HEK293 (cell line): ENCODE data around the gene PTPRA.

Experiments used
- CTCF ChIA-PET: fragments of 350-600 bp; formaldehyde crosslinking; extraction: SDS; loops from one replicate; lab custom pipeline; 2021; ENCODE audit warnings: antibody characterized with exemption; lab: Yijun Ruan, JAX
- POLR2A ChIA-PET: fragments of 300-600 bp; formaldehyde crosslinking; extraction: SDS; loops from one replicate; lab custom pipeline; 2020; ENCODE audit warnings: antibody characterized with exemption, inconsistent platforms; lab: Yijun Ruan, JAX
- H3K27ac ChIP-seq: fragments of 200-500 bp; sonication (Bioruptor generic); 2 replicates; pipeline ENCODE4 v1.5.1; 2014; ENCODE audit warnings: low read depth, low read length, control low read depth, inconsistent platforms; ENCODE audit errors: extremely low read depth
- H3K36me3 ChIP-seq, 2 experiments: fragments of 200-500 bp in 1 of 2; sonication (Bioruptor generic) in 1 of 2; 1 replicate in 1 of 2; 2 replicates in 1 of 2; pipeline ENCODE4 v1.5.1; 2014 to 2017; ENCODE audit warnings: inconsistent platforms in 2 of 2, low read length in 2 of 2; ENCODE audit not compliant: control insufficient read depth in 2 of 2, insufficient read depth in 1 of 2
- H3K4me1 ChIP-seq: fragments of 200-500 bp; sonication (Bioruptor generic); 2 replicates; pipeline ENCODE4 v1.5.1; 2014; ENCODE audit warnings: mild to moderate bottlenecking, low read length, inconsistent platforms; ENCODE audit not compliant: control insufficient read depth, insufficient read depth
- H3K4me3 ChIP-seq: 2 replicates; pipeline ENCODE4 v1.5.1; 2011; ENCODE audit warnings: low read depth, mild to moderate bottlenecking, control low read depth, low read length, moderate library complexity
- H3K9me3 ChIP-seq: fragments of 200-500 bp; sonication (Bioruptor generic); 2 replicates; pipeline ENCODE4 v1.5.1; 2014; ENCODE audit warnings: low read depth, low read length, inconsistent platforms; ENCODE audit not compliant: control insufficient read depth, insufficient read depth
- GLI4 ChIP-seq: fragments of 450-650 bp; formaldehyde crosslinking; IDR thresholded peaks from 2 replicates; pipeline ENCODE4 v1.5.1; 2016; ENCODE audit warnings: missing biosample characterization, missing genetic modification characterization
- GLIS1 ChIP-seq: fragments of 450-650 bp; formaldehyde crosslinking; IDR thresholded peaks from 2 replicates; pipeline ENCODE4 v1.5.1; 2016; ENCODE audit warnings: missing biosample characterization, missing genetic modification characterization
- HOXA7 ChIP-seq: sonication (generic); formaldehyde crosslinking; IDR thresholded peaks from 2 replicates; pipeline ENCODE4 v1.8.1; 2022; ENCODE audit warnings: missing genetic modification reagents, borderline replicate concordance
- PRDM4 ChIP-seq: fragments of 450-650 bp; formaldehyde crosslinking; IDR thresholded peaks from 2 replicates; pipeline ENCODE4 v1.5.1; 2017; ENCODE audit warnings: missing biosample characterization, missing genetic modification characterization
- RBAK ChIP-seq: fragments of 450-650 bp; formaldehyde crosslinking; IDR thresholded peaks from 2 replicates; pipeline ENCODE4 v1.5.1; 2016; ENCODE audit warnings: missing biosample characterization, missing genetic modification characterization
- SCRT2 ChIP-seq: fragments of 450-650 bp; formaldehyde crosslinking; IDR thresholded peaks from 2 replicates; pipeline ENCODE4 v1.5.1; 2016; ENCODE audit warnings: missing biosample characterization, missing genetic modification characterization
- TRIM28 ChIP-seq: IDR thresholded peaks from 2 replicates; pipeline ENCODE4 v1.6.1; 2011; ENCODE audit warnings: low read length, control low read depth, borderline replicate concordance
- ZIC2 ChIP-seq: fragments of 450-650 bp; formaldehyde crosslinking; IDR thresholded peaks from 2 replicates; pipeline ENCODE4 v1.5.1; 2016; ENCODE audit warnings: missing biosample characterization, missing genetic modification characterization
- ZNF175 ChIP-seq: fragments of 450-650 bp; formaldehyde crosslinking; IDR thresholded peaks from 2 replicates; pipeline ENCODE4 v1.5.1; 2016; ENCODE audit warnings: missing biosample characterization, missing genetic modification characterization
- ZNF18 ChIP-seq: fragments of 450-650 bp; formaldehyde crosslinking; IDR thresholded peaks from 2 replicates; pipeline ENCODE4 v1.5.1; 2016; ENCODE audit warnings: missing biosample characterization, missing genetic modification characterization
- ZNF19 ChIP-seq: fragments of 450-650 bp; formaldehyde crosslinking; IDR thresholded peaks from 2 replicates; pipeline ENCODE4; 2016; ENCODE audit warnings: missing biosample characterization, missing genetic modification characterization, low read depth
- ZNF292 ChIP-seq: fragments of 450-650 bp; formaldehyde crosslinking; IDR thresholded peaks from 2 replicates; pipeline ENCODE4 v1.5.1; 2016; ENCODE audit warnings: low read depth, missing biosample characterization, missing genetic modification characterization, borderline replicate concordance
- ZNF302 ChIP-seq: fragments of 450-650 bp; formaldehyde crosslinking; IDR thresholded peaks from 2 replicates; pipeline ENCODE4 v1.5.1; 2016; ENCODE audit warnings: missing biosample characterization, missing genetic modification characterization, low read depth
- ZNF510 ChIP-seq: fragments of 450-650 bp; formaldehyde crosslinking; IDR thresholded peaks from 2 replicates; pipeline ENCODE4 v1.5.1; 2018; ENCODE audit warnings: mild to moderate bottlenecking, missing genetic modification characterization, missing biosample characterization; ENCODE audit not compliant: insufficient replicate concordance
- ZNF600 ChIP-seq: fragments of 450-650 bp; formaldehyde crosslinking; IDR thresholded peaks from 2 replicates; pipeline ENCODE4 v1.5.1; 2016; ENCODE audit warnings: missing biosample characterization, missing genetic modification characterization
- ZNF677 ChIP-seq: fragments of 450-650 bp; IDR thresholded peaks from 2 replicates; pipeline ENCODE4 v1.5.0; 2018; ENCODE audit warnings: missing biosample characterization, mild to moderate bottlenecking, missing genetic modification characterization, moderate library complexity
- ZSCAN16 ChIP-seq: fragments of 450-650 bp; formaldehyde crosslinking; IDR thresholded peaks from 2 replicates; pipeline ENCODE4 v1.5.1; 2016; ENCODE audit warnings: missing biosample characterization, missing genetic modification characterization
- ZSCAN30 ChIP-seq: fragments of 450-650 bp; IDR thresholded peaks from 2 replicates; pipeline ENCODE4 v1.5.1; 2018; ENCODE audit warnings: missing biosample characterization, mild to moderate bottlenecking, missing genetic modification characterization, moderate library complexity
- TF ChIP-seq, protein P1 (sequence below): fragments of 450-650 bp; formaldehyde crosslinking; IDR thresholded peaks from 2 replicates; pipeline ENCODE4; 2016; ENCODE audit warnings: missing biosample characterization, missing genetic modification characterization
- TF ChIP-seq, protein P2 (sequence below): fragments of 450-650 bp; formaldehyde crosslinking; IDR thresholded peaks from 2 replicates; pipeline ENCODE4 v1.5.1; 2016; ENCODE audit warnings: missing biosample characterization, missing genetic modification characterization

The PTPRA gene

DNA sequence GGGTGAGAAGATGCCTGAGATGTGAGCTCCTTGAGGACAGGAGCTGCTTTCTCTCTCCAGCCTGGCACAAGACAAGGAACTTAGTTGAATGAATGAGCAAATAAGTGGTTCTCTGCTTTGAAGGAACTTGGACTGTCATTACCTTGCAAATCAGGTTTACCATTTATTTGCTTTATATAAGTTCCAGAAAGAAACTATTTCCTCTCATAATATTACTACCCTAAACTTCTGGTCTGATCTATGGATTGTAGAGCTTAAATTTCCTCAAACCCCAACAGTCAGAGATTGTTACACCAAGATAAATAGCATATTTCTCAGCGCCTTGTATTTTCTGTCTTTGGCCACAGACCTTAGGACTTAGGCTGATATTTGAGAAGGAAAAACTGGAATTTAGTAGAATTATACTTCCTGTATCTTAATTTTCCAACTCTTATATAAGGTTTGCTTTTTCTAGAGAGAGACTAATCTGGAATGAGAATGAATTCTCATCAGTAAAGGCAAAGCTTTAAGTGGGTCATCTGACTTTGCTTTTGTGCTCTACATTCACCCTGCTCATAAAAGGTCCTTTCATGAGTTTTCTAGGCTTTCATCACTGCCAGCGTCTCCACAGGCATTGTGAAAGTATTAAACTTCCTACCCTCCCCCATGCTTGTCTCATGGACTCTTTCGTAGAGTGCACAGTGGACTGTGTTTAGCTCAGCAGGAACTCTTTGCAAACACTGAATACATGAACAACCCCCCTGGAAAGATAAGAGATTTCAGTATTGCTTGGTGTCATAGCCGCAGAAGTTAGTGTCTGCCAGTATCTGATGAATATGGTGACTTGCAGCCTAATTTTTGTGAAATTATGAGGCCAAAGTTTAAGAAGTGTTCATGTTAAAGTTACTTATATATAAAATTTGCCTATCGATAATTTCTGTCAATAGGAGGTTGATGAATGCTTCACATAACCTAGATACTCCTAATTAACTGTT is 74.0 kb downstream of the PTPRA start (continued):
- 0 out of 2 replicates have a peak, but pooled peaks have one; percentile 41 for TF ChIP-seq PRDM4
- TF ChIP-seq, protein P1, sequence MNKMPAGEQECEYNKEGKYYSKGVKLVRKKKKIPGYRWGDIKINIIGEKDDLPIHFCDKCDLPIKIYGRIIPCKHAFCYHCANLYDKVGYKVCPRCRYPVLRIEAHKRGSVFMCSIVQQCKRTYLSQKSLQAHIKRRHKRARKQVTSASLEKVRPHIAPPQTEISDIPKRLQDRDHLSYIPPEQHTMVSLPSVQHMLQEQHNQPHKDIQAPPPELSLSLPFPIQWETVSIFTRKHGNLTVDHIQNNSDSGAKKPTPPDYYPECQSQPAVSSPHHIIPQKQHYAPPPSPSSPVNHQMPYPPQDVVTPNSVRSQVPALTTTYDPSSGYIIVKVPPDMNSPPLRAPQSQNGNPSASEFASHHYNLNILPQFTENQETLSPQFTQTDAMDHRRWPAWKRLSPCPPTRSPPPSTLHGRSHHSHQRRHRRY = no peak
- TF ChIP-seq ZSCAN30 (tag by site-specific recombination) = peak; percentile 95
- TF ChIP-seq HOXA7 (CRISPR knock-in tag) = no peak
- TF ChIP-seq ZNF175 (tag by site-specific recombination) = no peak
- TF ChIP-seq GLIS1 (tag by site-specific recombination) = peak; percentile 59
- no peak for TF ChIP-seq ZNF292 (tag by site-specific recombination)
- TF ChIP-seq RBAK (tag by site-specific recombination) = no peak
- TF ChIP-seq ZIC2 = peak; percentile 97
- TF ChIP-seq ZSCAN16 (tag by site-specific recombination) = peak; percentile 43; the same call in 1 of the 2 replicates
- TF ChIP-seq ZNF510 = no peak
- peak; percentile 49 for TF ChIP-seq ZNF18 (tag by site-specific recombination)
- no peak for TF ChIP-seq GLI4 (tag by site-specific recombination)
- no peak for TF ChIP-seq ZNF677
- 0 out of 2 replicates have a peak, but pooled peaks have one; percentile 25 for TF ChIP-seq ZNF302 (tag by site-specific recombination)
- TF ChIP-seq TRIM28 = peak; percentile 98

GRCh38 chr20:2948968-2949367 is 75.7 kb downstream of the PTPRA start:
- peaks cover 8 to 15% of the 10 kb centered on the region in 2 experiments; a peak in 2 of 3 replicates for H3K36me3 ChIP-seq

More at GRCh38 chr20:2948968-2949367, 75.7 kb downstream of the PTPRA start:
- H3K9me3 ChIP-seq = no peaks in the 10 kb centered on the region
- ChIA-PET CTCF (no interaction called here), POLR2A (no interaction called here)
- H3K4me1 ChIP-seq = peaks cover 14% of the 10 kb centered on the region
- TF ChIP-seq, protein P2, sequence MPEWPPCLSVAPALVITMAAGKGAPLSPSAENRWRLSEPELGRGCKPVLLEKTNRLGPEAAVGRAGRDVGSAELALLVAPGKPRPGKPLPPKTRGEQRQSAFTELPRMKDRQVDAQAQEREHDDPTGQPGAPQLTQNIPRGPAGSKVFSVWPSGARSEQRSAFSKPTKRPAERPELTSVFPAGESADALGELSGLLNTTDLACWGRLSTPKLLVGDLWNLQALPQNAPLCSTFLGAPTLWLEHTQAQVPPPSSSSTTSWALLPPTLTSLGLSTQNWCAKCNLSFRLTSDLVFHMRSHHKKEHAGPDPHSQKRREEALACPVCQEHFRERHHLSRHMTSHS (tag by site-specific recombination) = no peak
- TF ChIP-seq SCRT2 (tag by site-specific recombination) (no peak), ZNF600 (tag by site-specific recombination) (no peak), ZNF19 (tag by site-specific recombination) (no peak)
- H3K27ac ChIP-seq = no peak overlapping the region
- H3K4me3 ChIP-seq = no peak overlapping the region
